K562 (cell line): ENCODE results near the gene BACH1. TPM values are rescaled to one million over a fixed set of nuclear protein-coding genes. Genes with fewer than 3 reads are reported as not detected.

Experiments
- ATAC-seq: fragments of 200-7000 bp; cut with Tn5 transposase; 3 replicates; pipeline ENCODE4 v1.9.1; 2020; ENCODE audit warnings: moderate library complexity
- BruUV-seq: library from RNA; stranded (reverse); fragments of 400-500 nt; replicated peaks from 2 replicates; lab custom pipeline; 2021; lab: Mats Ljungman, UMichigan
- CTCF ChIA-PET: fragments of 300-600 bp; formaldehyde crosslinking; extraction: SDS; loops from one replicate; lab custom pipeline; 2021; ENCODE audit warnings: low intra/inter-chr PET ratio; lab: Yijun Ruan, JAX
- POLR2A ChIA-PET: fragments of 300-600, 350-650 bp; sonication (Branson Sonifier 250); formaldehyde crosslinking; extraction: SDS; loops from one replicate; lab custom pipeline; 2021; ENCODE audit warnings: antibody characterized with exemption, inconsistent platforms; lab: Yijun Ruan, JAX
- DNase-seq, 4 experiments: peaks; one replicate each; pipeline versions ENCODE4 v3.0.0 to v3.0.0-alpha.2; 2011 to 2018; ENCODE audit warnings: low spot score in 3 of 4, mixed read lengths in 3 of 4; ENCODE audit errors: extremely low read depth in 1 of 4
- FAIRE-seq: peaks from 2 replicates; lab custom pipeline; 2011; peaks lifted over from hg19 to GRCh38; lab: Jason Lieb, UNC
- H2AFZ ChIP-seq: 2 replicates; pipeline ENCODE4 v1.6.0; 2011; ENCODE audit warnings: low read depth, low read length, control low read depth, inconsistent platforms
- H3K27ac ChIP-seq: fragments of 200-600 bp; 3 replicates; pipeline ENCODE4 v1.8.0; 2011; ENCODE audit warnings: low read depth, mild to moderate bottlenecking, control low read depth, inconsistent platforms, low read length, moderate library complexity, mixed read lengths; ENCODE audit errors: extremely low read depth
- H3K27me3 ChIP-seq, 2 experiments: fragments of 300-600 bp in 1 of 2; 2 replicates in 1 of 2; 3 replicates in 1 of 2; pipeline versions ENCODE4 v1.6.0 to v1.8.0; 2011; ENCODE audit warnings: inconsistent platforms in 2 of 2, low read length in 2 of 2, mild to moderate bottlenecking in 1 of 2, mixed read lengths in 1 of 2, moderate library complexity in 1 of 2; ENCODE audit not compliant: control insufficient read depth in 2 of 2, insufficient read depth in 2 of 2
- H3K36me3 ChIP-seq: fragments of 300-600 bp; 3 replicates; pipeline ENCODE4 v1.8.0; 2011; ENCODE audit warnings: mild to moderate bottlenecking, low read length, inconsistent platforms; ENCODE audit not compliant: control insufficient read depth, insufficient read depth
- H3K4me1 ChIP-seq, 2 experiments: fragments of 200-600 bp in 1 of 2; replicated peaks in 1 of 2; 2 replicates in 1 of 2; 3 replicates in 1 of 2; pipeline versions ENCODE4 v1.5.1 to v1.8.0; 2011; ENCODE audit warnings: inconsistent platforms in 2 of 2, low read length in 2 of 2, mild to moderate bottlenecking in 1 of 2, mixed read lengths in 1 of 2, moderate library complexity in 1 of 2; ENCODE audit not compliant: control insufficient read depth in 2 of 2, insufficient read depth in 2 of 2
- H3K4me2 ChIP-seq: 2 replicates; pipeline ENCODE4 v1.6.1; 2011; ENCODE audit warnings: low read length, control low read depth, inconsistent platforms, mixed read lengths; ENCODE audit not compliant: insufficient read depth
- H3K4me3 ChIP-seq: fragments of 200-600 bp; sonication (generic), shearing (Covaris generic); 2 replicates; pipeline ENCODE4 v1.5.1; 2016; ENCODE audit warnings: control low read depth, inconsistent platforms
- H3K79me2 ChIP-seq: fragments of 200-600 bp; 3 replicates; pipeline ENCODE4 v1.8.0; 2011; ENCODE audit warnings: low read length, inconsistent platforms; ENCODE audit not compliant: control insufficient read depth, insufficient read depth
- H3K9ac ChIP-seq, 2 experiments: 2 replicates each; pipeline versions ENCODE4 v1.6.0 to v1.6.1; 2011; ENCODE audit warnings: low read depth in 2 of 2, low read length in 2 of 2, control low read depth in 1 of 2, inconsistent platforms in 1 of 2, mild to moderate bottlenecking in 1 of 2, mixed read lengths in 1 of 2; ENCODE audit not compliant: insufficient read depth in 1 of 2
- H3K9me1 ChIP-seq: one replicate; pipeline ENCODE4 v1.6.0; 2011; ENCODE audit warnings: inconsistent platforms, mild to moderate bottlenecking, low read length, moderate library complexity; ENCODE audit not compliant: control insufficient read depth, insufficient read depth
- H3K9me3 ChIP-seq: replicated peaks from 2 replicates; pipeline ENCODE4 v1.5.1; 2011; ENCODE audit warnings: low read depth, low read length, inconsistent platforms; ENCODE audit not compliant: control insufficient read depth, insufficient read depth
- H4K20me1 ChIP-seq: replicated peaks from 2 replicates; pipeline ENCODE4 v1.6.1; 2011; ENCODE audit warnings: low read length, inconsistent platforms, mixed read lengths; ENCODE audit not compliant: control insufficient read depth, insufficient read depth
- BHLHE40 ChIP-seq: IDR thresholded peaks from 2 replicates; pipeline ENCODE4 v1.6.1; 2011; ENCODE audit warnings: low read length, improper control_type of control experiment
- CLOCK ChIP-seq: fragments of 250-450 bp; sonication (Bioruptor Pico); IDR thresholded peaks from 2 replicates; pipeline ENCODE4 v1.4.0; 2020; ENCODE audit warnings: mild to moderate bottlenecking, moderate library complexity, borderline replicate concordance
- ELF2 ChIP-seq: fragments of 250-450 bp; sonication (Bioruptor Pico); IDR thresholded peaks from 2 replicates; pipeline ENCODE4 v1.5.0; 2021; ENCODE audit warnings: mild to moderate bottlenecking
- ETV1 ChIP-seq: fragments of 450-650 bp; conservative IDR thresholded peaks from 2 replicates; pipeline ENCODE4 v1.6.1; 2016; ENCODE audit warnings: missing genetic modification characterization, control low read depth, low read depth, missing compliant biosample characterization
- FOXP1 ChIP-seq: sonication (generic); formaldehyde crosslinking; IDR thresholded peaks from 2 replicates; pipeline ENCODE4 v1.8.0; 2022; ENCODE audit warnings: mild to moderate bottlenecking, missing genetic modification reagents
- JUNB ChIP-seq: fragments of 450-650 bp; formaldehyde crosslinking; conservative IDR thresholded peaks from 2 replicates; pipeline ENCODE4 v1.4.0; 2020; ENCODE audit warnings: mild to moderate bottlenecking
- LCOR ChIP-seq: sonication (generic); formaldehyde crosslinking; IDR thresholded peaks from 2 replicates; pipeline ENCODE4 v1.8.0; 2022; ENCODE audit warnings: mild to moderate bottlenecking, missing genetic modification reagents
- MCM7 ChIP-seq, 2 experiments: fragments of 450-650 bp; IDR thresholded peaks; 2 replicates each; pipeline ENCODE4 v1.6.1; 2016 to 2018
- NCOA1 ChIP-seq: fragments of 450-650 bp; IDR thresholded peaks from 2 replicates; pipeline ENCODE4 v1.6.1; 2016; ENCODE audit warnings: low read depth
- NEUROD1 ChIP-seq: fragments of 150-350 bp; IDR thresholded peaks from 2 replicates; pipeline ENCODE4 v1.6.1; 2014; ENCODE audit warnings: borderline replicate concordance, low read length, low read depth; ENCODE audit not compliant: partially characterized antibody
- RFX7 ChIP-seq: fragments of 250-450 bp; sonication (Bioruptor Pico); IDR thresholded peaks from 2 replicates; pipeline ENCODE4 v1.5.1; 2021; ENCODE audit warnings: mild to moderate bottlenecking
- SMC3 ChIP-seq: conservative IDR thresholded peaks from 2 replicates; pipeline ENCODE4 v1.6.1; 2011; ENCODE audit warnings: low read depth, low read length, improper control_type of control experiment; ENCODE audit not compliant: insufficient read depth
- TAL1 ChIP-seq: fragments of 450-650 bp; IDR thresholded peaks from 2 replicates; pipeline ENCODE4 v1.6.1; 2016; ENCODE audit warnings: mild to moderate bottlenecking
- TBP ChIP-seq: optimal IDR thresholded peaks from 2 replicates; pipeline ENCODE3; 2011; ENCODE audit warnings: low read depth, low read length, improper control_type of control experiment
- TCF3 ChIP-seq: sonication (generic); formaldehyde crosslinking; IDR thresholded peaks from 2 replicates; pipeline ENCODE4 v1.4.0; 2020; ENCODE audit warnings: mild to moderate bottlenecking, missing genetic modification reagents
- ZNF507 ChIP-seq: conservative IDR thresholded peaks from 2 replicates; pipeline ENCODE4 v1.6.1; 2017; ENCODE audit warnings: missing genetic modification characterization, missing compliant biosample characterization
- WGBS: fragments of 100-300 bp; shearing (Covaris generic); methylation state at CpG from one replicate; pipeline ENCODE4 v1.1.6; 2016; ENCODE audit warnings: low coverage, mixed read lengths; ENCODE audit not compliant: insufficient coverage; ENCODE audit errors: missing lambda C conversion rate; 5-methylcytosine and 5-hydroxymethylcytosine counted together
- in situ Hi-C: fragments of 300-500 bp; cut with MboI; formaldehyde crosslinking; loops from 4 replicates; pipeline ENCODE4 v1.15.0; 2018; ENCODE audit warnings: inconsistent platforms, mixed read lengths
- intact Hi-C: fragments of 100-400 bp; cut with micrococcal nuclease; formaldehyde crosslinking; loops from 2 replicates; pipeline ENCODE4 v1.14.2; 2022
- polyA plus RNA-seq, 8 experiments: library from polyadenylated mRNA; depleted of rRNA in 4 of 8; stranded (reverse) in 5 of 8; unstranded in 3 of 8; fragments of >200 nt; fragmentation: Nextera tagmentation in 2 of 8; fragmentation: Illumina TruSeq in 1 of 8; extraction: Ambion mirVana in 2 of 8; extraction: Trizol in 1 of 8; gene quantifications; 2 replicates each; pipeline versions ENCODE4 v1.2.1 to v1.2.3, GENCODE V29; 2011 to 2014; ENCODE audit warnings: inconsistent platforms in 1 of 8, missing spikeins in 1 of 8
- total RNA-seq, 7 experiments: library from RNA; depleted of rRNA in 6 of 7; stranded (reverse); fragments of >200 nt in 6 of 7; fragmentation: Illumina TruSeq in 2 of 7; extraction: Trizol in 2 of 7; gene quantifications; 2 replicates each; pipeline versions ENCODE4 v1.2.1 to v1.2.3, GENCODE V29; 2011 to 2021; ENCODE audit warnings: low replicate concordance in 1 of 7

Gene BACH1
- total and polyA plus RNA-seq, 9 of the 15 experiments (the other 6 are each of a cell fraction or from before 2014, with no cell fraction given) = 10.6 to 58.5 (median 28.6) TPM

GRCh38 chr21:29323189-29323588, 24.5 kb downstream of the BACH1 start:
- intact Hi-C loops = no loop called here
- H2AFZ ChIP-seq = no peak overlapping the region
- H3K27me3 ChIP-seq = no peaks in the 10 kb centered on the region
- peaks cover 23% of the 10 kb centered on the region for H3K9me3 ChIP-seq
- H4K20me1 ChIP-seq = no peaks in the 10 kb centered on the region
- TF ChIP-seq NCOA1 = no peak
- TF ChIP-seq NEUROD1 = no peak
- no peak for TF ChIP-seq LCOR
- TF ChIP-seq SMC3 = no peak
- no peak for TF ChIP-seq ZNF507
- TF ChIP-seq CLOCK (CRISPR knock-in tag) = no peak
- no peak for TF ChIP-seq BHLHE40
- no peak for TF ChIP-seq ETV1 (tag)
- TF ChIP-seq TAL1 = no peak
- TF ChIP-seq ELF2 (CRISPR knock-in tag) = no peak
- TF ChIP-seq JUNB = no peak
- TF ChIP-seq TBP = no peak
- no peak for TF ChIP-seq FOXP1 (CRISPR knock-in tag)
- no peak for TF ChIP-seq MCM7 (IDR thresholded peaks at IDR 0.05)
- TF ChIP-seq TCF3 = no peak
- no peak for TF ChIP-seq RFX7
- TF ChIP-seq, all 486 proteins: peak for 0
- WGBS = 91% methylated on average over 6 of the region's 6 CpGs
- Histone ChIP-seq H3K79me2 (peaks cover 94% of the 10 kb centered on the region), H3K9ac (no peak overlapping the region), H3K4me1 (peaks cover 1 to 12% of the 10 kb centered on the region in 2 experiments; a peak in 2 of 5 replicates), H3K4me2 (no peak overlapping the region), H3K27ac (no peak overlapping the region), H3K36me3 (peaks cover 80% of the 10 kb centered on the region), H3K9me1 (no peaks in the 10 kb centered on the region), H3K4me3 (no peak overlapping the region)
- CTCF ChIA-PET = no interaction called here
- in situ Hi-C loops = no loop called here
- POLR2A ChIA-PET = no interaction called here
- FAIRE-seq (no peak), DNase-seq (no peak), ATAC-seq (no peak)
- BruUV-seq = no TSS peak
